Large intestine (tissue), 3 donors: ENCODE data around the gene KDM4F. TPM values are rescaled to one million over a fixed set of nuclear protein-coding genes. Genes with fewer than 3 reads are reported as not detected.

Source experiments
- DNase-seq, 2 donors: peaks; one replicate each; pipeline versions ENCODE4 v3.0.0 to v3.0.0-alpha.2; 2013
- H3K27ac ChIP-seq: one replicate; pipeline ENCODE4 v1.5.1; 2013; ENCODE audit warnings: low read length
- H3K27me3 ChIP-seq: 2 replicates; pipeline ENCODE4 v1.6.1; 2013; ENCODE audit warnings: low read length; ENCODE audit not compliant: control insufficient read depth, insufficient read depth
- H3K36me3 ChIP-seq: 2 replicates; pipeline ENCODE4 v1.6.1; 2013; ENCODE audit warnings: low read length; ENCODE audit not compliant: control insufficient read depth, insufficient read depth
- H3K4me1 ChIP-seq: one replicate; pipeline ENCODE4 v1.6.1; 2013; ENCODE audit warnings: low read length; ENCODE audit not compliant: control insufficient read depth, insufficient read depth
- H3K4me3 ChIP-seq: one replicate; pipeline ENCODE4 v1.5.1; 2013; ENCODE audit warnings: low read length
- H3K9me3 ChIP-seq: one replicate; pipeline ENCODE4 v1.6.1; 2013; ENCODE audit warnings: mild to moderate bottlenecking, low read depth, low read length, moderate library complexity; ENCODE audit not compliant: control insufficient read depth
- WGBS: methylation state at CpG from one replicate; pipeline ENCODE4 v1.1.5; 2013; ENCODE audit warnings: low lambda C conversion rate; ENCODE audit not compliant: insufficient coverage; 5-methylcytosine and 5-hydroxymethylcytosine counted together
- polyA plus RNA-seq: library from polyadenylated mRNA; unstranded; fragments of 120-200 nt; gene quantifications from one replicate; pipeline ENCODE4 v1.2.1, GENCODE V29; 2013

KDM4F gene
- polyA plus RNA-seq, 1 donor, result not detected

DNA sequence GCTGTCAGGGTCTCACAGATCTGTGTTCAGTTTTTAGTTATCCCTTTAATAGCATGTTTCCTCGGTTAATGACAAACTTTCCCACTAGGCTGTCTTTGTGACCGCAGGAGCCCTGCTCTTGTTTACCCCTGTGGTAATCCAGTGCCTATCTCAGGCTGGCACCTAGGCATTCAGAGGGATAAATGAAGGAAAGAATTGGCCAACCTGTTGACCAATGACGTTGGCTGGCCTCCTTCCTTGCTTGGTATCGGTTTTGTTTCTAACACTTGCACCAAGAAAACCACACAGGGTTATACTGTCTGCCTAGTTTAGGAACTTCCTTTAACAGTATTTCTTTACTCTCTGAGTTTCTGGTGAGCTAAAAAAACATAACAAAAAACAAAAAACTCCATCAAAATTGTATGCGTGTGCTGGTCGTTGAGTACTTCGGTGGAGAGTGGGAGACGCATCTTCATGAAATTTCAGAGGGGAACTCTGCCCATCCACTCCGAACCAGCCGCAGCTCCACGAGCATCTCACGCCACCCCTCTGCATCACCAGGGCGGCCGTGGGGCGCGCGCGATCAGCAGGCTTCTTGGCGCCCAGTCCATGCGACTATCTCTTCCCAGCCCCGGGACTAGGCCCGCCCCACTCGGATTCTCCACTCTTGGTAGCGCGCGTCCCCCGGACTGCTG is 39.9 kb downstream of the KDM4F start:
- H3K9me3 ChIP-seq, result no peaks in the 10 kb centered on the region
- peaks cover 34% of the 10 kb centered on the region for H3K4me1 ChIP-seq
- peak overlapping the region; percentile 76 for H3K4me3 ChIP-seq
- no peaks in the 10 kb centered on the region for H3K27me3 ChIP-seq
- DNase-seq, result no peak
- peak overlapping the region; percentile 81 for H3K27ac ChIP-seq
- H3K36me3 ChIP-seq, result no peaks in the 10 kb centered on the region
- no CpG with 5 or more reads among the region's 27 CpGs for WGBS

DNA sequence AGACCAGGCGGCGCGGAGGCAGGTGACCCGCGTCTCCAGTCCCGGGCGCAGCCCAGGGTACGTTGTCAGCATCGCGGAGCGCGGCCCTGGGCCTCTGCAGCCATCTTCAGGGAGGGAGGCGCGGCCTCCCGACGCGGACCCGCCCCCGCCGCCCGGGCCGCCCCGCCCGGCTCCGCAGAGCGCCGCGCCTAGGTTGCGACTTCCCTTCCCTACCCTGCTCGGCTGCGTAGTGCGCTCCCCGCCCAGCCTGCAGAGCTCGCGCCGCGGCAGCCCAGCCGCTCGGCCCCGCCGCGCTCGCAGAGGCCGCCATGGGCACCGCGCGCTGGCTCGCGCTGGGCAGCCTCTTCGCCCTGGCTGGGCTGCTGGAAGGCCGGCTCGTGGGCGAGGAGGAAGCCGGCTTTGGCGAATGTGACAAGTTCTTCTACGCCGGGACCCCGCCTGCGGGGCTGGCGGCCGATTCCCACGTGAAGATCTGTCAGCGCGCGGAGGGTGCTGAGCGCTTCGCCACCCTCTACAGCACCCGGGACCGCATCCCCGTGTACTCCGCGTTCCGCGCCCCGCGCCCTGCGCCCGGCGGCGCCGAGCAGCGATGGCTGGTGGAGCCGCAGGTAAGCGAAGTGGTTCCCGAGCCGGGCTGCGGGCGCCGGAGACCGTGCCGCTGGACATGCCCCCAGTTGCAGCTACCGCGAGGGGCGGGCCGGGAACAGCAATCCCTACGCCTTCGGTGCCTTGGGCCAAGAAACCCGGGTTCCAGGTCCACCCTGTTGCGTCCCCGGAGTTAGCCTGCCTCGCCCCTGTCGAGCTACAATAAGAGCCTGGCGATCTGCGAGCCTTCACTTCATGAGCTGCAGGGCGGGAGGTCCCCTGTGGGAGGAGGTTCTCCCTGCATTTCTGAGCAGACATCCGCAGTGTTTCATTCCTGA is 40.7 kb downstream of the KDM4F start, which contains the start of gene ENDOD1:
ENDOD1 (plus strand) TSS at position 227 of the 923 bp plus-strand sequence; CDS start at position 309, 82 bp downstream.
- no peaks in the 10 kb centered on the region for H3K36me3 ChIP-seq
- peak within 1 kb of the TSS; percentile 94 for H3K27ac ChIP-seq
- H3K9me3 ChIP-seq, result no peaks in the 10 kb centered on the region
- DNase-seq, result peak; percentile 86 to 95
- H3K4me1 ChIP-seq, result peaks cover 34% of the 10 kb centered on the region
- H3K27me3 ChIP-seq, result no peaks in the 10 kb centered on the region
- WGBS, result no CpG with 5 or more reads among the region's 106 CpGs
- peak within 1 kb of the TSS; percentile 76 for H3K4me3 ChIP-seq

DNA sequence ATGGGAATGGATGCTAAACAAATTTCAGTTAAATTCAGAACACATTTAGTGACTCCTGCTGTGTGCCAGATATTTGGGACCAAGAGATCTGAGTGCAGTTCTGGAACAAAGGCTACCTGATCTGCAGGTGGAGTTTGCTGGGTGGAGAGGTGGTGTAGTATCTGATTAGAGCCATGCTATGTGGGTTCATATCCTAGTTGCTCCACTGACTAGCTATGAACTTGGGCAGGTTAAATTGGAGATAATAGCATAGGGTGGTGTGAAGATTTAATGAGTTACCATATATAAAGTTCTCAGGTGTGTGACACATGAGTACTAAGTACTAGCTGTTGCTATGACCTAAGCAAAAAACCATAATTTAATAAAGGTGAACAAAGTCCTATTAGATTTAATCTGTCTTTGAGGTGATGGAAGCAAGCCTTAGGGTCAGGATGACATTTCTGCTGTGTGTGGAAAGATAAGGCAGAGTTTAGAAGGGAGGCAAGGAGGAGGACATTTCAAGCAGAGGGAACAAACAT is 42.5 kb downstream of the KDM4F start:
- peak overlapping the region; percentile 94 for H3K27ac ChIP-seq
- DNase-seq, result peak; percentile 45 to 73
- peaks cover 34% of the 10 kb centered on the region for H3K4me1 ChIP-seq
- no peaks in the 10 kb centered on the region for H3K27me3 ChIP-seq
- H3K9me3 ChIP-seq, result no peaks in the 10 kb centered on the region
- H3K4me3 ChIP-seq, result no peak overlapping the region
- no peaks in the 10 kb centered on the region for H3K36me3 ChIP-seq

DNA sequence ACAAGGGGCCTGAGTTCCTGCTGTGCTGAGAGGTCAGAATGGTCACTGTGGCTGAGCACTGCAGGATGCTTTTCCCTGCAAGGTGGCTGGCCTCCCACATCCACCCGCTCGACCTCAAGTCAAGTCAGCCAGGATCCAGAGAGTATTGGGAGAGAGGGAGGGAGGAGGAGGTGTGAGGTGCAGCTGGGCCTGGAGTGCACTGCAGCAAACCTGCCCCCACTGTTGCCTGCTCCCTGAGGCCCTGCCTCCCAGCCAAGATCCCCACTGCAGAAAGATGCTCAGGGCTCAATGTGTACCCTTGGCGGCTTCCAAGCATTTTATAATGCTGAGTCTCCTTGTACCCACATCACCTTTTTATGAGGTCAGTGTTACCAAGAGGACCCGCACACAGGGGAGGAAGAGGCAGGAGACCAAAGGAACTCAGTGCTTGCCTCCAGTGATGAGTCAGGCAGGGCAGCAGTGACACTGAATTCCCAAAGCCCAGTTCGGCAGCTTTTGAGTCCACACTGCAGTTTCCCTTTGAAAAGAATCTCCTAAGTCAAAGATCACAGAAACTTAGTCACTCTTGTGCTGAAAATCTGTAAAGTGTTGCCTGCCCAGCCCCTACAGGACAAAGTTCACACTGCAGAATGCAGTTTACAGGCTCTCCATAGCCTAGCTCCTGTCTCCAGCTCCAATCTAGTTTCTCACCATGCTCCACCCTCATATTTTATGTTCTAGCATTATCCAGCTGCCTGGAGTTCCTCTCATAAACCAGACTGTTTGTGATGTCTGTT is 43.5 kb downstream of the KDM4F start:
- no CpG with 5 or more reads among the region's 5 CpGs for WGBS
- H3K4me3 ChIP-seq, result no peak overlapping the region
- H3K27me3 ChIP-seq, result no peaks in the 10 kb centered on the region
- H3K27ac ChIP-seq, result peak overlapping the region; percentile 94
- H3K36me3 ChIP-seq, result no peaks in the 10 kb centered on the region
- peak; percentile 88 to 95 for DNase-seq
- no peaks in the 10 kb centered on the region for H3K9me3 ChIP-seq
- peaks cover 34% of the 10 kb centered on the region for H3K4me1 ChIP-seq

DNA sequence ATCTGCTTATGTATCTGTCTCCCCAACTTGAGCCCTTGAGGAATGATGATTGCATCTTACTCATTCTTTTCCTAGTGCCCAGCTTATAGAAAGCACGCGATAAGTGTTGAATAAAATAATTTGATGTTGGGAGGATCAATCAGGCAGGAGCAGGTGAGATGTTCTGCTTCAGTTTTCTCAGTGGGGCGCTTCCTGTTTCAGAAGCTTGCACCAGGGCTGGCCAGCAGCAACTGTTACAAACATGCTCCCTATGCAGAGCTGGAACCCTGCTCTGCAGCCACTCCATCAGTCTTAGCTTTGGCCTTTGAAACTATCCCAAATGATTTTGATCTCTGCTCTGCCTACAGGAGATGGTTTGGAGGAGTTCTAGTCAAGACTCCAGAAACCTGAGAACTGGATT is 44.3 kb downstream of the KDM4F start:
- H3K27ac ChIP-seq, result peak overlapping the region; percentile 94
- H3K27me3 ChIP-seq, result no peaks in the 10 kb centered on the region
- H3K4me3 ChIP-seq, result no peak overlapping the region
- no CpG with 5 or more reads among the region's 3 CpGs for WGBS
- no peak for DNase-seq
- H3K4me1 ChIP-seq, result peaks cover 34% of the 10 kb centered on the region
- H3K9me3 ChIP-seq, result no peaks in the 10 kb centered on the region
- H3K36me3 ChIP-seq, result no peaks in the 10 kb centered on the region

DNA sequence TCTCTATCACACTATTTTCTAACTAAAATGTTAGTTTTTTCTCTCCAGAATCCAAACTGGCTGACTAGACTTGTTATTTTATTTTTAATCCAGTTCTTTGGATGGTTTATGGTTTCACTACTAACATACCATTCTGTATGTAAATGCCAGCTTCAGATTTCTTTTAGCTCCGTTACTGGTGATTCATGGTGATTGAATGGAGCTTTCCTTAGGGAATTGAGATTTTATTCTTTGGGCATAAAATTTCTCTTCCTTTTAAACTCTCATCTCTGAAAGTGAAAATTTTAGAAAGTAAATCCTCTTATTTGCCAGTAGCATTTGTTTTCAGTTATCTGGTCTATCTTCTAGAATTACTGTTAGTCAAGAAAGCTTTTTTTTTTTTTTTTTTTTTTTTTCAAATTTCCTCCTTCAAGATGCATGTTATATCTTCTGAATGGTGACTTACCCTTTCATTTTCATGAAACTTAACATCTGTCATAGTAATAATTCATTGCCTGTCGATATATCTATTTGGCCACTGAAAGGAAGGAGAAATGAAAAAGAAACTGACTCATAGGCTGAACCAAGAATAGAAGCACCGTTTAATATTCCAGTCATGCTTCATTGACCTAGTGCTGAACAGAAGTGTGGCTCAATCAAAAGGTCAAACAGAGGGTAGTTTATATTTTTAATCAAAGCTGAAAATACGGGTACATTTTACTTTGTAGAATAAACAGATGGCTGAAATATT is 46.8 kb downstream of the KDM4F start:
- Histone ChIP-seq H3K27me3 (no peaks in the 10 kb centered on the region), H3K4me1 (peaks cover 24% of the 10 kb centered on the region), H3K27ac (no peak overlapping the region), H3K9me3 (no peaks in the 10 kb centered on the region), H3K4me3 (no peak overlapping the region), H3K36me3 (no peaks in the 10 kb centered on the region)
- DNase-seq, result no peak
- 94% methylated on average over 2 of the region's 4 CpGs for WGBS

DNA sequence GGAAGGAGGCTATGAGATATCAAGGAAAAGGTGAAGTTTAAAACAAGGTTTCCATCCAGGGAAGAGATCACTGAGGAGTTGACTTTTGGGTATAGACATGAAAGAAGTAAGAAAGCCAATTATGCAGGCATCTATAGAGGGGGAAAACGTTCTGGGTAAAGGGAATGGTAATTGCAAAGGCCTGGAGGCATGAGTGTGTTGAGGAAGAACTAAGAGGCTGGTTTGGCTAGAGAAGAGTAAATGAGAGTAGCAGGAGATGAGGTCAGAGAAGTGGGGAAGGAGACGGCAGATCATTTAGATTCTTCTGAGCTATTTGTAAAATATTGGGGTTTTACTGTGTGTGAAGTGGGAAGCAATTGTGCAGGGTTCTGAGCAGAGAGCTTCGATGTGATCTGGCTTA is 48.0 kb downstream of the KDM4F start:
- no peak overlapping the region for H3K27ac ChIP-seq
- H3K9me3 ChIP-seq, result no peaks in the 10 kb centered on the region
- peaks cover 13% of the 10 kb centered on the region for H3K4me1 ChIP-seq
- no peaks in the 10 kb centered on the region for H3K27me3 ChIP-seq
- WGBS, result 83% methylated on average over 2 of the region's 3 CpGs
- DNase-seq, result no peak
- H3K36me3 ChIP-seq, result peaks cover 3% of the 10 kb centered on the region
- no peak overlapping the region for H3K4me3 ChIP-seq

DNA sequence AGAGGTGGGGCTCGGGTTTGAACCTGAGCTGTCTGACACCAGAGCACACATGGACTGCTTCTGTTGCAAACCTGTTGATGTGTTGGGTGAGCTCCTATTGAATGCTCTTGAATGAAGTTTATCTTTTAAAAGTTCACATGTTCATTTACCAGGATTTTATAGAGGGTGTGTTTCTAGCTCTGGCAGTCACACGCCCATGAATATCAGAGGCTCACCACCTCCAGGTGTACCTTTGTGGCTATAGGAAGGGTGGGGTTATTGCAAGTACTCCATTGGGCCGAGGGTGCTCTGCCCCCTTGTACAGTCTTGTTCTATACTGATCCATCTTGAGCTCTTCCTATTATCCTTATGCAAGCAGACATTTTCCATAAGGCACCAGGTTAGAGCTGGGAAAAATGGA is 49.6 kb downstream of the KDM4F start:
- H3K4me3 ChIP-seq, result no peak overlapping the region
- H3K4me1 ChIP-seq, result no peaks in the 10 kb centered on the region
- H3K27me3 ChIP-seq, result no peaks in the 10 kb centered on the region
- no peak overlapping the region for H3K27ac ChIP-seq
- no CpG with 5 or more reads among the region's 3 CpGs for WGBS
- DNase-seq, result no peak
- peaks cover 3% of the 10 kb centered on the region for H3K36me3 ChIP-seq
- no peaks in the 10 kb centered on the region for H3K9me3 ChIP-seq

DNA sequence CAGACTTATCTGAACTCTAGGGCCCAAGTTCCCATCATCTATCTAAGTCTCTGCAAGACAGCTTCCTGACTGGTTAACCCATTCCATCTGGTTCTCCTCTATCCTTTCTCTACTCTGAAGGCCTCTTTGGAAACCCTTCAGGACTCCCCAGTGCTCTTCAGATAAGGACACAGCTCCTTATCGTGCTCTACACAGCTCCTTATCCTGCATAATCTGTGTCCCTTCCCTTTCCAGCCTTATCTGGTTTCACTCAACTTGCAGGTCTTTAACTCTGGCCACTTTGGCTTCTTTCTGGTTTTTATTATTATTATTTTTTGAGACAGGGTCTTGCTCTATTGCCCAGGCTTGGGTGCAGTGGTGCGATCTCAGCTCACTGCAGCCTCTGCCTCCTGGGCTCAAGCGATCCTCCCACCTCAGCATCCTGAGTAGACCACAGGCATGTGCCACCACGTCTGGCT is 51.0 kb downstream of the KDM4F start:
- DNase-seq, result no peak
- Histone ChIP-seq H3K9me3 (no peaks in the 10 kb centered on the region), H3K4me3 (no peak overlapping the region), H3K36me3 (peaks cover 3% of the 10 kb centered on the region), H3K27ac (no peak overlapping the region), H3K27me3 (no peaks in the 10 kb centered on the region), H3K4me1 (no peaks in the 10 kb centered on the region)
- no CpG with 5 or more reads among the region's 4 CpGs for WGBS
